Measurements from ENCODE around the gene BTN1A1.
"Not testable (repeated sequence)": the region's sequence is repeated elsewhere in the genome, so short reads cannot be mapped to it uniquely, and the experiment has no call there.

BTN1A1 gene

GRCh38 chr6:26537846-26538571 lies 37.9 kb downstream of the BTN1A1 start, which contains the start of gene HMGN4:
HMGN4 (plus strand) TSS chr6:26538366; CDS start chr6:26545207, 6,841 bp downstream.
- DNase-seq, result peak; percentile 95

DNA sequence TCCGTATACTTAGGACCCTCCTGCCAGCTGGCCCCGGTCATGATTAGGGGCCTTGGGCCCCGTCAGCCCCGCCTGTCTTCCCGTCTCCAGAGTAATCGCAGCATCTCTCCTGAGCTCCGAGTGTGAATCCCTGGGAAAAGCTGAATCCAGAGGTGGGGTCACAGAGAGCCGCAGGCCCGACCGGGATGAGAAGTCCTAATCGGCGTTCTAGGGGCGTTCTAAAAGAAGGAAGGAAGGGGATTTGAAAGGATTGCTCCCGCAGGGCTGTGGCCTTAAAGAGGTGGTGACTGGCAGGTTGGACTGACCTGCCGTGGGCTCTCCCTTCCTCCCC lies 38.4 kb downstream of the BTN1A1 start:
- DNase-seq, result no peak

- DNase-seq, result no peak
Measured at GRCh38 chr6:26539071-26539615, 39.0 kb downstream of the BTN1A1 start.

- no peak for DNase-seq
Measured at GRCh38 chr6:26541579-26541978, 41.5 kb downstream of the BTN1A1 start.

DNA sequence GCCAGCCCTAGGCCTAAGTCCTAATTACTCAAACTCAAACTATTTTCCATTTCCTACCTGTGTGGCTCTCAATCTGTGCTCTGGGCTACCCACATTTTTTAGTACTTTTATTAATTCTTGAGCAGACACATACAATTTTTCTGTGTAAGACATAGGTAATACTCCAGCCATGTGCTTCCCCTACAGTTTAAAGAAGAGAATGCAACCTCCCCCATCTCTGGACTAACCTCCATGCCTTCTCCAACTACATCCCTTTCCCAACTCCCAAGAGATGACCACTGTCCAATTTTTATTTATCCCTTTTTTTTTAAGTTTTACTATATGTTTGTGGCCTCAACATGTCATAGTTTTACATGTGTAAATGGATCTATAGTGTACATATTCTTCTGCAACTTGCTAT lies 43.9 kb downstream of the BTN1A1 start:
- DNase-seq, result peak; percentile 13

GRCh38 chr6:26544473-26544872 lies 44.4 kb downstream of the BTN1A1 start:
- no peak for DNase-seq

DNA sequence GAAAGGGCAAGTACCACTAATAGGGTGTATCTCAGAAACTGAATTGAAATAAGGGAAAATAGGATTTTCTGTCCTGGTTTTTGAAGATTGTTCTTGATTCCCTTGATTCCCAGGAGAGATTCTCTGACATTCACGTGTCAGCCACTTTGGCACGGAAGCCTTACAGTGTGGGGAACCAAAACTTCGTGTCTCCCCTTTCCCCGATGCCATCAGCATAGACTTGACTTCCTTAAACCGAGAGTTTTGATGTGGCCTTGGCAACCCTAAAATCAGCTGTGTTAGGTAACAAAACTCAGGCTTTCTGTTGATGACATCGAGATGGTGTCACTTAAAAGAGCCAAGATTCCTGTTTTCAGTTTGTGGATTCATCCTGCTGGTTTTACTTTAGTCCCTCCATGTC lies 45.5 kb downstream of the BTN1A1 start:
- DNase-seq, result no peak

DNA sequence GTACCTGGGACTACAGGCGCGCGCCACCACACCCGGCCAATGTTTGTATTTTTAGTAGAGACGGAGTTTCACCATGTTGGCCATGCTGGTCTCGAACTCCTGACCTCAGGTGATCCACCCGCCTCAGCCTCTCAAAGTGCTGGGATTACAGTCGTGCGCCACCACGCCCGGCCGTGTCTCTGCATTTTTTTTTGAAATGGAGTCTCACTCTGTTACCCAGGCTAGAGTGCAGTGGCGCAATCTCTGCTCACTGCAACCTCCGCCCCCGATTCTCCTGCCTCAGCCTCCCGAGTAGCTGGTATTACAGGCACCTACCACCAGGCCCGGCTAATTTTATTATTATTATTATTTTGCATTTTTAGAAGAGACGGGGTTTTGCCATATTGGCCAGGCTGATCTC lies 47.3 kb downstream of the BTN1A1 start:
- DNase-seq, result not testable (repeated sequence)

GRCh38 chr6:26550250-26550993 lies 50.3 kb downstream of the BTN1A1 start:
- DNase-seq, result peak; percentile 20

DNA sequence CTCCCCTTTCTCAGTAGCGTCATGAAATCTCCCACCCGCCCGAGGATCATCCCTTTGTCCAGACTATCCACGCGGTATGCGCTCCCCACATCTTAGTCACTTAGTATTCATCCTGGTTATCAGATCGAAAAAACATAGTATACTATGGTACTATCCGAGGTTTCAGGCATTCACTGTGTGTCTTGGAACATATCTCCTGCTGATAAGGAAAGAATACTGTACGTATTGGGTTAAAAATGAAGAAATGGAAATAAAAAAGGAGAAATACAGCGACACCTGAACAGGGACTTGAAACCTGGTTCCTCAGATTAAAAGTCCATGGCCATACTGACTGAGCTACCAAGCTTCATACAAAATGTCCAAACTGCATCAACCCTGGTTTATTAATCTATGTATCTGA lies 52.1 kb downstream of the BTN1A1 start:
- DNase-seq, result no peak

- no peak for DNase-seq
Measured at GRCh38 chr6:26552640-26553188, 52.6 kb downstream of the BTN1A1 start.

- DNase-seq, result peak; percentile 75
Measured at GRCh38 chr6:26553264-26553634, 53.1 kb downstream of the BTN1A1 start.

DNA sequence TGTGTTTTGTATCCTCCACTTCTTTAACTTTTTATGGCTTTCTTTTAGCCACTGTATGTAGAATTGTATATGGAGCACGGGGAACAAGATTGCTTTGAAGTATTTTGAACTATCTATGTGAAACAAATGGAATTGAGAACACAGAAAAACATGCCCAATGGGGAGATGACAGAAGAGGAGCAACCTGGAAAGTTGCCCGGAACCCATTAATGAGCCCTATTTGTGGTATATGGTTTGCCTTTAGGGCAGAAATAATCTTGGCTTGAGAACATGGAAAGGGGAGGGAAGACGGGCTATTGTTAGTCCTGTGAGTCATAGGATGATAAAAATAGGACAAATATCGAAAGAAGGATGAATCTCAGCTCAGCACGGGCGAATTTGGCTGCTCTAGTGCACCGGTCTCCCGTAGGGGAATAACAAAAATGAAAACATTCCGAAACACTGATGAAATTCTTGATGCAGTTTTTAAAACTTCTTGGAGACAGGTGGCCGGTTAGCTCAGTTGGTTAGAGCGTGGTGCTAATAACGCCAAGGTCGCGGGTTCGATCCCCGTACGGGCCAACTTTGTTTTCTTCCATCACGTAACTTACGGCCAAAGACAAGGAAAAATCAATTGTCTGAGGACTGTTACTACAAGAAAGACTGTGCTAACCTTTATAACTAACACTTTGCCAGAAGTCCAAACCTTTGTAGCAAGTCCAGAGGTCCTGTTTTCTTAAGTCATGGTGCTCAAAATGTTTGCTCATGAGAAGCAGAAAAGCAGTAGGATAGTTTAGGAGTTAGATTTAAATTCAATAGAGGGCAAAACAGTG lies 53.7 kb downstream of the BTN1A1 start:
- DNase-seq, result peak; percentile 84

DNA sequence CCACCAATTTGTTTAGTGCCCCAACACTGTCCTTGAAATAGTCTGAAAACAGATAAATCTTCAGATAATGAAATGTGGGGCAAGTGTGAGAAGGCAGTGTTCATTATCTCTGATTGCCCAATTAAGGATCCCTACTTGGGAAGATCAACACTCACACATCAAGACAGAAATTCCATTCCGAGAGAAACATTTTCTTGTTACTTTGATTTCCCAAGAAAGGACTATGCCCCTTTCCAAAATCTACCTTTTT lies 54.3 kb downstream of the BTN1A1 start:
- DNase-seq, result no peak

GRCh38 chr6:26554697-26555504 lies 54.8 kb downstream of the BTN1A1 start:
- peak; percentile 50 for DNase-seq

GRCh38 chr6:26555505-26556262 lies 55.6 kb downstream of the BTN1A1 start:
- no peak for DNase-seq

GRCh38 chr6:26556263-26557070 lies 56.4 kb downstream of the BTN1A1 start:
- peak; percentile 24 for DNase-seq
